Epithelial cell of proximal tubule (primary cell): ENCODE results near the gene ZCCHC14. TPM values are rescaled to one million over a fixed set of nuclear protein-coding genes. Genes with fewer than 3 reads are reported as not detected.
"Not testable (repeated sequence)": the region's sequence is repeated elsewhere in the genome, so short reads cannot be mapped to it uniquely, and the experiment has no call there.

Experiments used
- DNase-seq: peaks from one replicate; pipeline ENCODE4 v3.0.0-alpha.2; 2011; ENCODE audit warnings: low read depth
- H3K4me3 ChIP-seq: 2 replicates; pipeline ENCODE4 v1.5.1; 2011; ENCODE audit warnings: low read depth, mild to moderate bottlenecking, low read length
- CTCF ChIP-seq: conservative IDR thresholded peaks from 2 replicates; pipeline ENCODE4 v1.5.1; 2012; ENCODE audit warnings: low read depth, mild to moderate bottlenecking, low read length
- total RNA-seq: library from RNA; depleted of rRNA; stranded (reverse); fragments of >200 nt; gene quantifications from 2 replicates; pipeline ENCODE4 v1.2.3, GENCODE V29; 2015

Gene ZCCHC14
- total RNA-seq, 1 donor from 2014 or later, result 11.8 TPM

GRCh38 chr16:87486713-87487247 lies 6.0 kb downstream of the ZCCHC14 start:
- TF ChIP-seq CTCF, result no peak
- no peak for DNase-seq
- H3K4me3 ChIP-seq, result peak overlapping the region; percentile 48

GRCh38 chr16:87486282-87486681 lies 6.5 kb downstream of the ZCCHC14 start:
- TF ChIP-seq CTCF, result no peak

GRCh38 chr16:87485792-87486191 lies 7.0 kb downstream of the ZCCHC14 start:
- DNase-seq, result not testable (repeated sequence)
- H3K4me3 ChIP-seq, result peak overlapping the region; percentile 3

More at GRCh38 chr16:87486282-87486681, 6.5 kb downstream of the ZCCHC14 start:
- no peak for DNase-seq
- peak overlapping the region; percentile 48 for H3K4me3 ChIP-seq

- TF ChIP-seq CTCF, result no peak
- no peak for DNase-seq
Measured at GRCh38 chr16:87484487-87485331, 8.1 kb downstream of the ZCCHC14 start.

GRCh38 chr16:87483481-87483880 lies 9.3 kb downstream of the ZCCHC14 start:
- no peak for TF ChIP-seq CTCF
- no peak for DNase-seq
- no peak overlapping the region for H3K4me3 ChIP-seq

More at GRCh38 chr16:87484487-87485331, 8.1 kb downstream of the ZCCHC14 start:
- H3K4me3 ChIP-seq, result peak overlapping the region; percentile 34

GRCh38 chr16:87482670-87483069 lies 10.2 kb downstream of the ZCCHC14 start:
- not testable (repeated sequence) for H3K4me3 ChIP-seq, DNase-seq

GRCh38 chr16:87482266-87482665 lies 10.6 kb downstream of the ZCCHC14 start:
- H3K4me3 ChIP-seq, result no peak overlapping the region
- no peak for TF ChIP-seq CTCF
- no peak for DNase-seq

- H3K4me3 ChIP-seq, DNase-seq: not testable (repeated sequence)
Measured at GRCh38 chr16:87481711-87482110, 11.1 kb downstream of the ZCCHC14 start.

GRCh38 chr16:87477209-87477981 lies 15.4 kb downstream of the ZCCHC14 start:
- not testable (repeated sequence) for H3K4me3 ChIP-seq, DNase-seq
